MM.1S (cell line): ENCODE data around the gene PLCB4.

Source experiments
- EZH2phosphoT487 ChIP-seq: fragments of 300-600 bp; sonication (generic); IDR thresholded peaks from 2 replicates; pipeline ENCODE4 v1.6.1; 2018; ENCODE audit warnings: antibody characterized with exemption, low read length
- TF ChIP-seq, protein P1 (sequence below): fragments of 300-600 bp; sonication (generic); IDR thresholded peaks from 2 replicates; pipeline ENCODE4 v1.5.1; 2016; ENCODE audit warnings: antibody characterized with exemption, low read length, mixed read lengths

DNA sequence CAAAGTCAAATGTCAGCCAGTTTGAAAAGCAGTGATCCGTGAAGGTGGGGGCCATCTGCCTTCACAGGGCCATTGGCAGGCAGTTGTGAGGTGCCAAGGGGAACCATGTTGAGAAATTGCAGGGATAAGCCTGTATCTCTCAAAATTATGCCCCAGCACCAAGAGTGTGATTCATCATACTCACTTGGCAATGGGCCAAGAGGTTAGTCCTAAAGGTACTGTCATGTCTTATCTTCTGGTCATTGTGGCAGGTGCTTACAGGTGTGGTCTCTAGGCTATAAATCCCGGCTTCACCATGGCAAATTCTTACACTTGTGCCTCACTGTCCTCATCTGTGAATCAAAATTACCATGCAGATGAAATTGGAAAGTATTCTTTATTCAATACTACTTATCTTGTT, 294.8 kb downstream of the PLCB4 start:
- TF ChIP-seq, protein P1, sequence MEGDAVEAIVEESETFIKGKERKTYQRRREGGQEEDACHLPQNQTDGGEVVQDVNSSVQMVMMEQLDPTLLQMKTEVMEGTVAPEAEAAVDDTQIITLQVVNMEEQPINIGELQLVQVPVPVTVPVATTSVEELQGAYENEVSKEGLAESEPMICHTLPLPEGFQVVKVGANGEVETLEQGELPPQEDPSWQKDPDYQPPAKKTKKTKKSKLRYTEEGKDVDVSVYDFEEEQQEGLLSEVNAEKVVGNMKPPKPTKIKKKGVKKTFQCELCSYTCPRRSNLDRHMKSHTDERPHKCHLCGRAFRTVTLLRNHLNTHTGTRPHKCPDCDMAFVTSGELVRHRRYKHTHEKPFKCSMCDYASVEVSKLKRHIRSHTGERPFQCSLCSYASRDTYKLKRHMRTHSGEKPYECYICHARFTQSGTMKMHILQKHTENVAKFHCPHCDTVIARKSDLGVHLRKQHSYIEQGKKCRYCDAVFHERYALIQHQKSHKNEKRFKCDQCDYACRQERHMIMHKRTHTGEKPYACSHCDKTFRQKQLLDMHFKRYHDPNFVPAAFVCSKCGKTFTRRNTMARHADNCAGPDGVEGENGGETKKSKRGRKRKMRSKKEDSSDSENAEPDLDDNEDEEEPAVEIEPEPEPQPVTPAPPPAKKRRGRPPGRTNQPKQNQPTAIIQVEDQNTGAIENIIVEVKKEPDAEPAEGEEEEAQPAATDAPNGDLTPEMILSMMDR = no peak
- TF ChIP-seq EZH2phosphoT487 = no peak
